GM19328 (cell line): ENCODE results near the gene TLE4.
"Not testable (repeated sequence)": the region's sequence is repeated elsewhere in the genome, so short reads cannot be mapped to it uniquely, and the experiment has no call there.

Experiments used
- ATAC-seq: cut with Tn5 transposase; IDR thresholded peaks from one replicate; pipeline ENCODE4 v1.9.1; 2021; ENCODE audit warnings: mild to moderate bottlenecking, moderate library complexity; ENCODE audit not compliant: unreplicated experiment

The TLE4 gene

DNA sequence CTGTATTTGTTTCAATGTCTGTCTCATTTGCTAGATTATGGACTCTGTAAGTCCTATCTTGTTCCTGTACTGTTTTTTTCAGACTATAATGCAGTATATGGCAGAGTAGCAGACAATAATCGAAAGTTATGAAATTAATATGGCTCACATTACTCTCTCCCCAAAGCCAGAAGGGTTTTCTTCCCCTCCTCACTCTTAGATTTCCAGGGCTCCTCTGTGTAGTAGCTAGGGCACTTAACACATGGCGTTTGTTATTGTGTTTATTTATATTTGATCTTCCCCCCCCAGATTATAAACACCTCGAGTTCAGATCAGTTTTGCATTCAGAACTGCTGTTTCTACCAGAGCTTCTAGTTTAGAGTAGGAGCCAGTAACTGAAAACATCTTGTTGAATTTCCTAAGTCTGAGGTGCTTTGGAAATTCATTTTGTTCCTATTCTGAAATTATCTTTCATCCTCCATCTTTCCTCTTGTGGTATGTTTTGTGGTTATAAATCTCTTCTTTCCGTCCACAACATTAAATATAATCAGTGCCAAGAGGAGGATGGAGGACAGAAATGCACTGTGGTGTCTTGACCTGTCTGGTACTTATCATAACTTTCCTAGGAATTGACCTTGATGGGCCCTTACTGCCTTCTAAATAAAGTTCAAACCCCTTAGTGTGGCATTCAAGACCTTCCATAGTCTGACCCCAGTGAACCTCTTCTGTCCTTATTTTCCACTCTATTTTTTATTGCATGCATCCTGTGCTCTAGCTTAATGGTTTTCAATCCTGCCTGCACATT, 27.0 kb downstream of the TLE4 start:
- no peak for ATAC-seq

DNA sequence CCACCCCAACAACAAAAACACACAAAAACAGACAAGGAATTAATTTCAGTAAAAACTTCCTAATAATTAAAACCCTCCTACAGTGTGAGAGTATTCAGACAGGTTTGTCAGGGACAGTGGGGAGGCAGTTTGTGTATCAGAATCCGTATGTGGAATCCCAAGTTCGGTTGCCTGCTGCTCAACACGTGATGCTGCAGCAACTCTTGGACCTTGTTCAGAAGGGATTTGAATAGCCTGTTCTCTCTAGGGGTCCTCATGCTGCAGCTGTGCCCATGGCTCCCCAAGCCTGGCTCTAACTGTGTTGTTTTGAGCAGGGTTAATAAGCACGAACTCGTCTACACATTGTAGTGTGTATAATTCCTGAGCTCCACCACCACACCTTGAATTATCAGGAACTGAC, 28.7 kb downstream of the TLE4 start:
- no peak for ATAC-seq

DNA sequence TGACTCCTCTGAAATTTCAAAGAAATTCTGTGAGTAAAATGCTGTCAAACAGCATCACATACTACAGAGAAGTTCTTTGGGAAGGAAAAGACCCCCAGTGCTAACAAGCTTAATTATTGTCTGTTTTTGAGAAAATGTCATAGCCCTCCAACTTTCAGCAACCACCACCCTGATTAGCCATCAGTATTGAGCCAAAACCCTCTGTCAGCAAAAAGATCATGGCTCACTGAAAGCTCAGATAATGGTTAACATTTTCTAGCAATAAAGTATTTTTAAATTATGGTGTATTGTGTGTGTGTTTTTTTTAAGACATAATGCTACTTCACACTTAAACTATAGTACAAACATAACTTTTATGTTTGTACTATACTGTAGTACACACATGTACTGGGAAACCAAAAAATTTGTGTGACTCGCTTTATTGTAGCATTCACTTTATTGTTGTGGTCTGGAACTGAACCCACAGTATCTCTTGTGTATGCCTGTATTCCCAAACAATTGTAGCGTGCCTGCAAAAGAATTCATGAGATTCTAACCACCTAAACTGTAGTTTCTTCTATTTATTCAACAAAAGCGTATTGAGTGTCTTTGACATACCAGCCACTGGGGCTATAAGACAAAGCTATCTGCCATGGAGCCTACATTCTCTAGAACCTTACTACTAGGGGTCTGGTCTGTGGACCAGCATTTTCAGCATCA, 31.6 kb downstream of the TLE4 start:
- ATAC-seq, result no peak

DNA sequence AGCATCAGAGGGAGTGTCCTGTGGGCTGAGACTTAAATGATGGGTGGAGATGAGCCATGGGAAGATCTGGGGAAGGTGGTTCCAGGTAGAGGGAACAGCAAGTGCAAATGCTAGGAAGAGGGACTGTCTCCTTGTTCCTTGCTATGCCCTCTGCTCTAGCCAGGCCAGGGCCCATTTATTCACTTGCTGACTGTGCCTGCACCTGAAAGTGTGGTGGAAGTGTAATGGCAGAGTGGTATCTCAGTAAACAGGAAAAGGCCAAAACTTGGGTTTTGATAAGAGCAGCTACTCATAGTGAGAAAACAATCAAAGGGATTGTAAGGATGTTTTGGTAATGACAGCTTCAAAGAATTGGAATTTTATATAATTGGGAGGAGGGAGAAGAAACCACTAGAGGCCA, 32.4 kb downstream of the TLE4 start:
- ATAC-seq, result no peak

DNA sequence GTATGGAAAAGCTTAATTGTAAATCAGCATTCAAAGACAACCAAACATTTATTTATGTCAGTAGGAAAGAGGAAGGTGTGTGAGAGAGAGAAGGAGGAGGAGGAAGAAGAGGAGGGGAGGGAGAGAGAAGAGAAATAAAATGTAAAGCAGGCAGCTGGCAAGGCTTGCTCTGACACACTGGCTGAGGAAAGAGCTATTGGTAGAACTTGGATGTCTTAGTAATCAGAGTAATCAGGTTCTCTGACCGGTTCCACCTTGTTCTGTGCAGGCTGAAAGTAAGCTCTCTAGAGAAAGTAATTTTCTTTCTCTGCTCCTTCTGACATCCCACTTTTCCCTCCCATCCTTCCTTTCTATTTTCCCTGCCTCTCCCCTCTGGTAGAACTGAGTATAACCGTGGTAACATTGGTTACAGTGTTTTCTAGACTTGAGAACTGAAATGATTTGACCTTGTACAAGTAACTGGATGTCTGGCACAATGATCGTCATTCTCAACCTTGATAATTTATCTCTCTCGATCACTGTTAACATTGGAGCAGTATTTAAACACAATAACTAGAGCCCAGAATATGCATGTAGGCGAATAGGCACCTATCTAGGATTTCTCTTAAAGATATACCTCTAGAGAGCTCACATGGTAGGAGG, 33.3 kb downstream of the TLE4 start:
- ATAC-seq, result no peak

DNA sequence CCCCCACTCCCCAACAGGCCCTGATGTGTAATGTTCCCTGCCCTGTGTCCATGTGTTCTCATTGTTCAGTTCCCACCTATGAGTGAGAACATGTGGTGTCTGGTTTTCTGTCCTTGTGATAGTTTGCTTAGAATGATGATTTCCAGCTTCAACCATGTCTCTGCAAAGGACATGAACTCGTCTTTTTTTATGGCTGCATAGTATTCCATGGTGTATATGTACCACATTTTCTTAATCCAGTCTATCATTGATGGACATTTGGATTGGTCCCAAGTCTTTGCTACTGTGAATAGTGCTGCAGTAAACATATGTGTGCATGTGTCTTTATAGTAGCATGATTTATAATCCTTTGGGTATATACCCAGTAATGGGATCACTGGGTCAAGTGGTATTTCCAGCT, 34.8 kb downstream of the TLE4 start:
- not testable (repeated sequence) for ATAC-seq

DNA sequence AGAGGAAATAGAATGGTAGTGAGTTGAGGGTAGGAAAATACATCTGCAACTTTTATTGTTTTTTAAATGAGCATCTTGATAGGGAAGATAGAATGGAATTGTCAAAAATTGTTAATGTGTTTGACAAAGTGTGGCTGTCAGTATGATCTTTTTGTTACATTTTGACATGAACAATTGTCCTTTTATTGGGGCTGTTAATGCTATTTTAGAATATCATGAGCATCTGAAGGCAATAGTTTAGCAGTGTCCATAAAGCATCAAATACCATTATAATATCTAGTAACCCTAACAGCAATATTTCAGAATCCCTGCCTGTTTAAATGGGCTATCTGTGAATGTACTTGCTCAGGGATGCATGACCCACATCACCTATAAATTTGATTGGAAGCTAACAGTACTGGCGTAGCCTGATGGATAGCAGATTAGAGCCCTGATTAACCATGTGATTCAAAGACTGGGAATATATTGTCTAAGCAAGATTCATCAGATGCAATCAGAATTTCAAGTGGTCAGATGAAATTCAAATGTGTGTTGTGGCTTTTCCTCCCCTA, 37.8 kb downstream of the TLE4 start:
- ATAC-seq, result no peak

DNA sequence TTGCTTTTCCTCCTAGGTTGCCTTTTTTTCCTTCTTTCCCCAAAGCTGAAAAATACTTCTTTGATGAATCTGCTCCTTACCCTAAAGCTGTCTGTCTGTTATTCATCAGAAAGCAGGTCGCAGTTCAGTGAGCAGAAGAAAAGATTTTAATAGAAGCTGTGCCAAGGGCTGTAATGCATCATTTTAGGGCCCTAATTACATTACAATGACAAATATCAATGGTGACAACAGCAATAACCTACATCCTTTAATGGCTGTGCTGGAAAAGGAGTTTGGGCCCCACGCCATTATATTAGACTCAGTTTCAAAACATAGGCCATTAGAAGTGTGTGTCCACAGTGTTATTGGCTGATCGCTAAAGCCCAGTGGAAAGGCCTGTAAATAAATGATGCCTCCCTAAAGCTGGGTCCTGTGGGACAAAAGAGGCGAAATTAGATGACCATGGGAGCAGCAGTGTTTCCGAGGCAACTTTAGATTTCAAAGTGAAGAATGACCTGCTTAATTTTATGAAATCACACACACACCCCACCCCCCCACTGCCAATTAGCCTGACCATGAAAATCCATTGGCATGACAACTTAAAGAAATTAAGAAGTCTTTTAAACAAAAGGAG, 38.4 kb downstream of the TLE4 start:
- no peak for ATAC-seq

DNA sequence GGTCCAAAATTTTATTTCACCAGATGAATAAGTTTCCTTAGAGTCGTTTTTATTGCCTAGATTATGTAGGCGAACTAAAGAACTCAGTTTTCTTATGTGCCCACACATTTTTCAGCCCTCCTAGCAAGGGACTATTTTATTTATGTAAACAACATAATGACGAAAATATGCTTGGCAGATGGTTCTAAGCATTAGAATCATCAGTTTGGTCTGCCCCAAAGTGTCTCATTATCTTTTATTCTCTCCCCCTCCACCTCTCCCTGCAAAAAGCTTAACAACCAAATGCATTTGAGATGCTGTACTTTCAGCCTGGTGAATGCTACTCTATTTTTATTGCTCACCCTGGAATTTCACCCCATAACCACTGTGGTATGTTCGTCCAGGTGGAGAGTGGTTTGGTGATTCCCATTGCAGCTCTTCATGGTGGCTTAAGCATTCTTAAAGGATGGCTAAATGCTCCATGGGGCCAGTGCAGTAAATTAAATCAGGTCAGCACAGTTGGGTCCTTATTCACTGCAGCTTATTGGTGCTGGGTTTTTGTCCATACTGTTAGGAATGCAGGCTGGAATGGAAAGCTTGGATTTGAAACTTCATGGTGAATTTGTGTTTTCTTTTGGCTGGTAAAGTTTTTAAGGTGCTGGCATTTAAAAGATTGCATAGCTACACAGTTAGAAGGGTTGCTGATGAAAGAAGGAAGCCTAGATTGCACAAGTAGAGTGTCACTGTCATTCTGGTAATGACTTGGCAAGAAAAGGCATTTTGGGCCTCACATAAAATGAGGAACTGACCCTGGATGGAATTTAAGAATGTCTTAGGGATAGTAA, 39.2 kb downstream of the TLE4 start:
- no peak for ATAC-seq

DNA sequence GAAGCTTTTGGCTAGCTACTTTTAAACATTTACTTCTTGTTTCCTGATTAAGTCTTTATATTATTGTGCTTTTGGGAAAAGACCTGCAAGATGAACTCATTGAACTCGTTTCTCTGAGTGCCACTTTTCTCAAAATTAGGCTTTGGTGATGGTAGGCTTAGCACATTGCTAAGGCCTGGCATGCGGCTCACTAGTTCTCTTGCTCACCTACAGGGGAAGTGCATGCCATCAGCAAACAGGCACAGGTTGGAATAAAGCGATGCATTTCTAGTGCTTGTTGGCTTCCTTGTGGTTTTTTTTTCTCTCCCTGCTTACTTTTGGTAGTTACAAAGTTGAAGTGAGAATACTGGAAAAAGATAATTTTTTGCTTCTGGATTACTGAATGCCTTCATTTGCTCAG, 41.4 kb downstream of the TLE4 start:
- no peak for ATAC-seq

DNA sequence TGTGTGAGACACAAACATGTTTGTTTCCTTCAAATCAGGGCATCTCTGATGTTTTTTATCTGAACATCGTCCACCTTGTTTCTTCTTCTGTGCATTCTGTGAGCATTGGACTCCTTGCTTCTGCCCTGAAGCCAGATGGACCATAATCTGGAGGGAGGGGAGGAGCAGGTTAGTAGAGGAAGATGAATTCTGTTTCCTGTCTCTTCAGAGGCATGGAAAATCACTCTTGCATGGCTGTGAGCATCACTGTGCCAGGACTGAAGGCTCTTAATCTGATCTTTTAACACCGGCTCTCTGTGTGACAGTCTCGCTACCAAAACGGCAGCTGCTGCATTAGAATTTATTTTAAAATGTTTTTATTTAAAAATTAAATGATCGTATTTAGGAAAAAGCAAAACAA, 43.3 kb downstream of the TLE4 start:
- ATAC-seq, result no peak

DNA sequence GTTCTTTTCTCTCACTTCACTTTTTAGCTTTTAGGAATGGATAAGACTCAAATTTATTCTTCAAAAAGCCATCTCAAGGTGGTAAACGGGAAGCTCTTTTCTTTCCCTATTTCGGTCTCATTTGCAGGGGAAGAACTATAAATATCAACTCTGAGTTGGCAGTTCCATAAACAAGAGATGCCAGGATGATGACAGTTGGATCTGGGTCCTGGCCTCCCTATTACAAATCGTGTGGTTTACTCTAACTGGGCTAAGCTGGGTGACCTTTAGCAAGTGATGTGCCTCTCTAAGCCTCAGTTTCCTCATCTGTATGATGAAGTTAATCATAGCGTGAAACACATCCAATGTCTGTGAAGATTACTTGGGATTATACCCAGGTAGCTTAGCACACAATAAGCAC, 44.2 kb downstream of the TLE4 start:
- ATAC-seq, result no peak

DNA sequence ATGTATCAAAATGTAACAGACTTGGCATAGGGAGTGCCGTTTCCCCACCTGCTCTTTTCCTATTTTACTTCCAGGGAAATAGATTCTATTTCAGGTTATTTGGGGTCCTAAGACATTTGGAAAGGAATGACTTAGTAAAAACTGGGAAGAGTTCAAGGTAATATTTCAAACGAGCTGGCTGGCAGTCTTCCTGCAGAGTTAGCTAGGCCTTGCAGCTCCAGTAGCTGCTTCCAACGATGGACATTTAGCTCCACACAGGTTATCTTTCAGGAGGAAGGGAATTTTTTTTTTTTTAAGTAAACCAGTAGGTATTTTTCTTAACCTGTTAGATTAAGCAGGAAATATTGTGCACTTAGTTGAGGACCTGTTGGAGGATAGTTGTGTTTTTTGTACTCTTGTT, 45.2 kb downstream of the TLE4 start:
- no peak for ATAC-seq

DNA sequence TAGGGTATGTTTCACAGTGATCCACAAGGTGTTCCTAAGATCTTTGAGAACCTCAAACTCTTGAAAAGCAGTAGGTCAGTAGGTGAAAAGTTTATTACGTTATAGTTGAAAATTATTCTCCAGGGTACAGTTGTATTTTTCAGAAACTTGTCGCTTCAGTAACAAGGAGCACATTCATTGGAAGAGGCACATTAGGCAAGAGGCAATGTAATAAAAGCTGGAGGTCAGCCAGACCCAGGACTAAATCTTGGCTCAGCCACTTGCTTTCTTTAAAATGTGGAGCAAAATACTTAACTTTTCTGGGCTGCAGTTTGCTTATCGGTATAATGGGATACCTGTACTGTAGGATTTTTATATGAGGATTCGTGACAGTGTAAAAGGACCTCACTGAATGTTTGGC, 45.6 kb downstream of the TLE4 start:
- ATAC-seq, result no peak

DNA sequence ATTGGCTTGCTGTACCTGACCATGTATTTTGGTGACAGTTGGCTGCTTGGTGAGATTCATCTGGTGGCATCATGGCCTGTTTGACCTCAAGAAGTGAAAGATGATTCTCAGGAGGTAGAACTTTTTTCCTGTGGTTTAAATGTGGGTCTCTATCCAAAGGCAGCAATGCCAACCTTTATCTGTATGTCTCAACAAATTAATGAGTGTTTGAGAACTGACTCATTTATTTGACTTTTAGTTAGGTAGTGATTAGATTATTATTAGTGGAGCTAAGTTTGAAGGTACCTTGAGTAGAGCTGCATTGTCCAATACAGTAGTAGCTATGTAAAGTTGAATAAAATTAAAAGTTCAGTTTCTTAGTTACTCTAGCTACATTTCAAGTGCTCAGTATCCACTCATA, 48.2 kb downstream of the TLE4 start:
- ATAC-seq, result no peak

DNA sequence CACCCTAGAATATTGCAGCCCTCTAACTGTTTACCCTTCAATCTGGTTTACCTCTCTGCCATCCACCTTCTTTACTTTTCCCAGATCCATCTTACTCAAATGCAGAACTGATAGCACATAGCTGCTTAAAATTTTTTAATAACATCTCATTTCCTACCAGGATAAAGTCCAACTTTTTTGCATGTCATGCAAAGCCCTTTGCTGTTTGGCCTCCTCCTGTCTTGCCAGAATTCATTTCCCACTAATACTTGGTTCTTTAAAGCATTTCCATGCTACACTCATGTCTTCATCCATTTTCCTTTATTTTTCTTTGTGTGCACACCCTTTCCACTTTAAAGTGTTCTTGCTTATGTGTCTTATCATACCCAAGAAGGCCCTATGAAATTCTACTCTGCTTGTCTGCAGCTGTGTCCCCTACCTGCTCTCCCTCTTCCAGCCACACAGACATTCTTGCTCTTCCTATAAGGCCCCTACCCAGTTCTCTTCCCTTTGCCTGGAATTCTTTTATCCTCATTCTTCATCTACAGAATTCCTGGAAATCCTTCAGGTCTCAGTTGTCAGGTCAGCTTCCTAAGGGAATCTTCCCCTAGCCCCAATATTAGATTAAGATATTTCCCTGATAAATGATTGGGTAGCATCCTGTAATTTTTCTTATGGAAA, 50.3 kb downstream of the TLE4 start:
- no peak for ATAC-seq

DNA sequence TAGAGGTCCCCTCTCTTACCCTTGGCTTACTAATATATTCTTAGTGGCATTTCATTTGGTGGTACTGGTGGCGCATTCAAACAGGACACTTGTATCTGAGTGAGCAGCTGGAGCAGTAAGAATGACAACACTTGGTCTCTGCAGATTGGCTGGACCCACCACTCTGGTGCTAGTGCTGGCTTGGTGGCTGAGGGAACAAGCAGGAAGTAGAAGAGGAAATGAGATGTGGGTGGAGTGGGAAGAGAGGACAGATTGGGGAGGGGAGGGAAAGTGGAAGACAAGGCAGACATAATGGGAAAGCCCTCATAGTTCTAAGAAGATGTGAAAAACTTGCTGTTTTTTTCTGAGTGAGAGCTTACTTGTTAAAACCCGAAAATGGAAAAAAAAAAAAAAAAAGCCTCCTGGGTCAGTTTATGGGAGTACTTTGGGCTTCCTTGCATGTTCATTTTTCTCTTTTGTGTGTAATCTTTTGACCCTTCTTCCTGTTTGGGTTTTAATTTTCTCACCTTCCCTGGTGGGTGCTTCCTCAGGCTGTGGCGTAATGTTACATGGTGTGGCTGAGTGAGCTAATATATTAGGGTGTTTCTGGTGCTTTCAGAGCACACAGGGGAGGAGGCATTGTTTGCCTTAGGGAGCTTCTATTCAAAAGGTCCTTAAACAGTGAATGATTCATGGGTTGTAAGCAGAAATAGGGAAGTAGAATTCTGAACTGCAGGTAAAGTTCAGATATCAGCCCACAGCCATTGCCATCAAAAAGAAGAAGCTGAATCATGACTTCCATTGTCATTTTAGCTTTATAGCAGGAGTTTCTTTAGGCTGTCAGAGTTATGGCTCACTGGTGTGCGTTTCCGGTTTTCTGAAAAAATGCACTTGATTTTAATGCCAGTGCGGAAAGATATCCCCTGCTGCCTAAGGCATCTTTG, 52.3 kb downstream of the TLE4 start:
- ATAC-seq, result peak; percentile 84

DNA sequence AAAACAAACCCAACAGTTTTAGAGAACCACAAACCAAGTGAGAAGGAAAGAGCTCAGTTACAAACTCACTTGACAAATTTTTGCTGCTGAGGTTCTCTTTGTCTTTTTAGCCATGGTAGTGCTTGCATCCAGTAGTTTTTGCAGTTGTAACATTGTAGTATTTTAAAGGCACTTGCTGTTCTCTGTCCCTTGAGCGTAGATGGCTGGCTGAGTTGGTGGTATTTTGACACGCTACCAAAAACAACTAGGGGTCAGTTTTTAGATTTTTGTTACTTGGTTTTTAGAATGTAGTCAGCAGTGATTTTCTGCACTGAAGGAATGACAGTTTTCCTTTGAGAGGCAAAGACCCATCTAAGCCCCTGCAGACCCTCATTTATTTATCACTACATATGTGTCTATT, 58.0 kb downstream of the TLE4 start:
- ATAC-seq, result no peak
